A549 (cell line): ENCODE results near the gene TMEM131.

Source experiments
- CEBPB ChIP-seq, 2 experiments: fragments of >200 bp in 1 of 2; sonication (Bioruptor Twin) in 1 of 2; formaldehyde crosslinking in 1 of 2; IDR thresholded peaks; 2 replicates each; pipeline ENCODE4 v1.6.1; 2012 to 2016
- CTCF ChIP-seq: fragments of >200 bp; sonication (Bioruptor Twin); formaldehyde crosslinking; IDR thresholded peaks from 3 replicates; pipeline ENCODE4 v1.5.1; 2016
- JUNB ChIP-seq: fragments of >200 bp; sonication (Bioruptor Twin); formaldehyde crosslinking; IDR thresholded peaks from 2 replicates; pipeline ENCODE4 v1.6.1; 2016
- MAFK ChIP-seq: fragments of 450-650 bp; IDR thresholded peaks from 2 replicates; pipeline ENCODE4 v1.6.1; 2014; ENCODE audit not compliant: partially characterized antibody
- MAX ChIP-seq: IDR thresholded peaks from 2 replicates; pipeline ENCODE4 v1.6.1; 2012
- NPAS2 ChIP-seq: fragments of 250-450 bp; sonication (Bioruptor Pico); IDR thresholded peaks from 2 replicates; pipeline ENCODE4 v1.8.0; 2022; ENCODE audit warnings: mild to moderate bottlenecking, moderate library complexity, borderline replicate concordance
- NR3C1 ChIP-seq: fragments of >200 bp; sonication (Bioruptor Twin); formaldehyde crosslinking; IDR thresholded peaks from 3 replicates; pipeline ENCODE4 v1.6.1; 2017
- POLR2A ChIP-seq: IDR thresholded peaks from 2 replicates; pipeline ENCODE4 v1.6.1; 2012; ENCODE audit warnings: mild to moderate bottlenecking, low read length
- RFX5 ChIP-seq: fragments of 450-650 bp; IDR thresholded peaks from 2 replicates; pipeline ENCODE4 v1.7.1; 2014; ENCODE audit warnings: antibody characterized with exemption, mild to moderate bottlenecking, moderate library complexity
- SMC3 ChIP-seq: fragments of >200 bp; sonication (Bioruptor Twin); formaldehyde crosslinking; IDR thresholded peaks from 3 replicates; pipeline ENCODE4 v1.6.1; 2018; ENCODE audit warnings: inconsistent platforms
- USF2 ChIP-seq: fragments of 450-650 bp; IDR thresholded peaks from 2 replicates; pipeline ENCODE4 v1.6.1; 2014; ENCODE audit warnings: antibody characterized with exemption

GRCh38 chr2:97924194-97924593 lies 71.6 kb downstream of the TMEM131 start:
- TF ChIP-seq NPAS2 (CRISPR knock-in tag): no peak
- TF ChIP-seq CTCF: no peak
- no peak for TF ChIP-seq POLR2A
- no peak for TF ChIP-seq USF2
- no peak for TF ChIP-seq CEBPB (IDR thresholded peaks at IDR 0.05)
- TF ChIP-seq MAFK: no peak
- TF ChIP-seq MAX: no peak
- TF ChIP-seq RFX5: no peak
- no peak for TF ChIP-seq JUNB
- TF ChIP-seq NR3C1: no peak
- no peak for TF ChIP-seq SMC3
